Hematopoietic multipotent progenitor cell treated with erythropoietin and hydrocortisone succinate and interleukin-3 and kit ligand, for 17 days (in vitro differentiated cells): Measurements from ENCODE around the gene PRKCZ.

ENCODE experiments used
- DNase-seq: peaks from one replicate; pipeline ENCODE4 v3.0.0-alpha.2; 2015; ENCODE audit warnings: low spot score

Gene PRKCZ

GRCh38 chr1:2160451-2161300 lies 110.5 kb downstream of the PRKCZ start:
- DNase-seq: no peak

- no peak for DNase-seq
Measured at GRCh38 chr1:2163205-2163604, 113.0 kb downstream of the PRKCZ start.

- DNase-seq: no peak
Measured at GRCh38 chr1:2165646-2166045, 115.4 kb downstream of the PRKCZ start.

GRCh38 chr1:2166254-2166653 lies 116.0 kb downstream of the PRKCZ start:
- DNase-seq: no peak

GRCh38 chr1:2166695-2167094 lies 116.5 kb downstream of the PRKCZ start:
- DNase-seq: no peak

- DNase-seq: no peak
Measured at GRCh38 chr1:2168090-2168489, 117.9 kb downstream of the PRKCZ start.

- no peak for DNase-seq
Measured at GRCh38 chr1:2168535-2168934, 118.3 kb downstream of the PRKCZ start.

- DNase-seq: no peak
Measured at GRCh38 chr1:2169200-2169836, 119.1 kb downstream of the PRKCZ start.

GRCh38 chr1:2170211-2170610 lies 120.0 kb downstream of the PRKCZ start:
- no peak for DNase-seq

GRCh38 chr1:2172012-2172411 lies 121.8 kb downstream of the PRKCZ start:
- DNase-seq: no peak

- no peak for DNase-seq
Measured at GRCh38 chr1:2172551-2173146, 122.4 kb downstream of the PRKCZ start.

GRCh38 chr1:2173546-2174347 lies 123.5 kb downstream of the PRKCZ start:
- DNase-seq: no peak

- DNase-seq: no peak
Measured at GRCh38 chr1:2174348-2175054, 124.3 kb downstream of the PRKCZ start.

GRCh38 chr1:2175055-2175414 lies 124.8 kb downstream of the PRKCZ start:
- DNase-seq: no peak

- DNase-seq: no peak
Measured at GRCh38 chr1:2175681-2176454, 125.7 kb downstream of the PRKCZ start.

- no peak for DNase-seq
Measured at GRCh38 chr1:2176615-2177014, 126.4 kb downstream of the PRKCZ start.

- no peak for DNase-seq
Measured at GRCh38 chr1:2177541-2177940, 127.3 kb downstream of the PRKCZ start.

- DNase-seq: no peak
Measured at GRCh38 chr1:2177946-2178538, 127.8 kb downstream of the PRKCZ start.

- no peak for DNase-seq
Measured at GRCh38 chr1:2178875-2179274, 128.7 kb downstream of the PRKCZ start.

- no peak for DNase-seq
Measured at GRCh38 chr1:2179283-2180013, 129.2 kb downstream of the PRKCZ start.
